Measurements from ENCODE around the gene RNLS.

- TF ChIP-seq CTCF (IDR thresholded peaks at IDR 0.05; ENCODE audit: control extremely low read depth in 1 of 3, insufficient read depth in 1 of 3, low read depth in 1 of 3, low read length in 3 of 3) (no peak), POLR2A (IDR thresholded peaks at IDR 0.05; ENCODE audit: control extremely low read depth in 1 of 2, low read depth in 2 of 2, low read length in 2 of 2) (no peak), SRF (IDR thresholded peaks at IDR 0.05; ENCODE audit: low read depth, low read length) (no peak), HDAC6 (IDR thresholded peaks at IDR 0.05; ENCODE audit: low read depth, low read length) (no peak)
Observed at GRCh38 chr10:88466786-88467185, 116.3 kb downstream of the RNLS start.
